DOHH2 (cell line): Measurements from ENCODE around the gene OTUD7B.

ENCODE experiments used
- H3F3A ChIP-seq: fragments of 200-600 bp; sonication (generic), shearing (Covaris generic); 2 replicates; pipeline ENCODE4 v1.6.0; 2016; ENCODE audit warnings: antibody characterized with exemption, mild to moderate bottlenecking; ENCODE audit not compliant: control insufficient read depth, insufficient read depth
- H3K27ac ChIP-seq: fragments of 200-600 bp; sonication (generic); 2 replicates; pipeline ENCODE4 v1.5.1; 2014; ENCODE audit warnings: low read depth, mild to moderate bottlenecking, low read length, moderate library complexity
- H3K27me3 ChIP-seq: fragments of 200-600 bp; sonication (generic); 2 replicates; pipeline ENCODE4 v1.6.1; 2014; ENCODE audit warnings: mild to moderate bottlenecking, low read length, mixed read lengths; ENCODE audit not compliant: control insufficient read depth
- H3K36me3 ChIP-seq: fragments of 200-600 bp; sonication (generic); 2 replicates; pipeline ENCODE4 v1.6.1; 2014; ENCODE audit warnings: mild to moderate bottlenecking, low read length, moderate library complexity, mixed read lengths; ENCODE audit not compliant: control insufficient read depth
- H3K4me1 ChIP-seq: fragments of 200-600 bp; sonication (generic); 2 replicates; pipeline ENCODE4 v1.6.1; 2014; ENCODE audit warnings: mild to moderate bottlenecking, low read length, mixed read lengths; ENCODE audit not compliant: control insufficient read depth
- H3K4me2 ChIP-seq: fragments of 200-600 bp; sonication (generic); 2 replicates; pipeline ENCODE4 v1.6.0; 2014; ENCODE audit warnings: mild to moderate bottlenecking, low read length, moderate library complexity
- H3K4me3 ChIP-seq: fragments of 200-600 bp; sonication (generic); 2 replicates; pipeline ENCODE4 v1.5.1; 2014; ENCODE audit warnings: mild to moderate bottlenecking, low read length, mixed read lengths
- H3K79me2 ChIP-seq: fragments of 200-600 bp; sonication (generic); 2 replicates; pipeline ENCODE4 v1.6.1; 2014; ENCODE audit warnings: mild to moderate bottlenecking, low read length, mixed read lengths; ENCODE audit not compliant: control insufficient read depth
- H3K9me2 ChIP-seq: fragments of 200-600 bp; sonication (generic); replicated peaks from 2 replicates; pipeline ENCODE4 v1.6.1; 2014; ENCODE audit warnings: mild to moderate bottlenecking, low read length, mixed read lengths; ENCODE audit not compliant: control insufficient read depth
- H3K9me3 ChIP-seq: fragments of 200-600 bp; sonication (generic); 2 replicates; pipeline ENCODE4 v1.6.1; 2014; ENCODE audit warnings: antibody characterized with exemption, low read length, mixed read lengths; ENCODE audit not compliant: control insufficient read depth, insufficient read depth
- H4K20me1 ChIP-seq: fragments of 200-600 bp; sonication (generic); 2 replicates; pipeline ENCODE4 v1.6.0; 2014; ENCODE audit warnings: low read depth, mild to moderate bottlenecking, antibody characterized with exemption, low read length, moderate library complexity; ENCODE audit not compliant: control insufficient read depth, insufficient read depth
- CTCF ChIP-seq: fragments of 200-600 bp; sonication (generic); IDR thresholded peaks from one replicate; pipeline ENCODE4 v1.5.1; 2014; ENCODE audit warnings: antibody characterized with exemption, mild to moderate bottlenecking, low read depth, low read length; ENCODE audit not compliant: poor library complexity, severe bottlenecking
- EZH2phosphoT487 ChIP-seq: fragments of 200-600 bp; sonication (generic); IDR thresholded peaks from 2 replicates; pipeline ENCODE4 v1.6.1; 2017; ENCODE audit warnings: borderline replicate concordance, mild to moderate bottlenecking, antibody characterized with exemption, low read length, moderate library complexity, mixed read lengths

Gene OTUD7B

GRCh38 chr1:149931212-149931790 lies 79.2 kb downstream of the OTUD7B start:
- Histone ChIP-seq H3F3A (no peaks in the 10 kb centered on the region), H3K27ac (no peak overlapping the region), H3K79me2 (peaks cover 14% of the 10 kb centered on the region), H3K27me3 (peaks cover 2% of the 10 kb centered on the region; the same call in 1 of the 2 replicates), H3K4me2 (no peak overlapping the region), H3K4me1 (peaks cover 18% of the 10 kb centered on the region), H3K4me3 (no peak overlapping the region), H4K20me1 (peaks cover 8% of the 10 kb centered on the region; the same call in 1 of the 2 replicates), H3K9me3 (no peaks in the 10 kb centered on the region), H3K9me2 (no peaks in the 10 kb centered on the region), H3K36me3 (peaks cover 12% of the 10 kb centered on the region)
- TF ChIP-seq CTCF (no peak), EZH2phosphoT487 (no peak)

GRCh38 chr1:149929856-149930255 lies 80.7 kb downstream of the OTUD7B start:
- Histone ChIP-seq H3K9me3 (no peaks in the 10 kb centered on the region), H3K27me3 (peaks cover 2% of the 10 kb centered on the region; the same call in 1 of the 2 replicates), H3K4me3 (no peak overlapping the region), H3K79me2 (peaks cover 29% of the 10 kb centered on the region), H3F3A (no peaks in the 10 kb centered on the region), H3K9me2 (no peaks in the 10 kb centered on the region), H3K4me2 (no peak overlapping the region), H4K20me1 (peaks cover 19% of the 10 kb centered on the region), H3K36me3 (peaks cover 27% of the 10 kb centered on the region), H3K4me1 (peaks cover 29% of the 10 kb centered on the region), H3K27ac (no peak overlapping the region)
- no peak for TF ChIP-seq EZH2phosphoT487
- TF ChIP-seq CTCF, result no peak

GRCh38 chr1:149928401-149928724 lies 82.2 kb downstream of the OTUD7B start:
- no peaks in the 10 kb centered on the region for H3F3A ChIP-seq
- no peaks in the 10 kb centered on the region for H3K9me3 ChIP-seq
- no peaks in the 10 kb centered on the region for H3K9me2 ChIP-seq
- H3K36me3 ChIP-seq, result peaks cover 42% of the 10 kb centered on the region
- no peaks in the 10 kb centered on the region for H3K27me3 ChIP-seq
- peak overlapping the region; percentile 93 for H3K4me3 ChIP-seq
- peaks cover 34% of the 10 kb centered on the region for H3K79me2 ChIP-seq
- H3K4me1 ChIP-seq, result peaks cover 29% of the 10 kb centered on the region
- TF ChIP-seq CTCF (no peak), EZH2phosphoT487 (no peak)
- peak overlapping the region; percentile 85 for H3K4me2 ChIP-seq
- H4K20me1 ChIP-seq, result peaks cover 19% of the 10 kb centered on the region
- peak overlapping the region; percentile 79 for H3K27ac ChIP-seq
